HL-60/S4 treated with retinoic acid at 250 ng/mL for 4 days and 3 days (cell line): Measurements from ENCODE around the gene FAM114A2.
"Not testable (repeated sequence)": the region's sequence is repeated elsewhere in the genome, so short reads cannot be mapped to it uniquely, and the experiment has no call there.

ENCODE experiments used
- in situ Hi-C: fragments of 300-500 bp; cut with MboI; formaldehyde crosslinking; loops from 2 replicates; pipeline ENCODE4 v1.7.0; 2022; ENCODE audit warnings: low sequenced_read_pairs

FAM114A2 gene

DNA sequence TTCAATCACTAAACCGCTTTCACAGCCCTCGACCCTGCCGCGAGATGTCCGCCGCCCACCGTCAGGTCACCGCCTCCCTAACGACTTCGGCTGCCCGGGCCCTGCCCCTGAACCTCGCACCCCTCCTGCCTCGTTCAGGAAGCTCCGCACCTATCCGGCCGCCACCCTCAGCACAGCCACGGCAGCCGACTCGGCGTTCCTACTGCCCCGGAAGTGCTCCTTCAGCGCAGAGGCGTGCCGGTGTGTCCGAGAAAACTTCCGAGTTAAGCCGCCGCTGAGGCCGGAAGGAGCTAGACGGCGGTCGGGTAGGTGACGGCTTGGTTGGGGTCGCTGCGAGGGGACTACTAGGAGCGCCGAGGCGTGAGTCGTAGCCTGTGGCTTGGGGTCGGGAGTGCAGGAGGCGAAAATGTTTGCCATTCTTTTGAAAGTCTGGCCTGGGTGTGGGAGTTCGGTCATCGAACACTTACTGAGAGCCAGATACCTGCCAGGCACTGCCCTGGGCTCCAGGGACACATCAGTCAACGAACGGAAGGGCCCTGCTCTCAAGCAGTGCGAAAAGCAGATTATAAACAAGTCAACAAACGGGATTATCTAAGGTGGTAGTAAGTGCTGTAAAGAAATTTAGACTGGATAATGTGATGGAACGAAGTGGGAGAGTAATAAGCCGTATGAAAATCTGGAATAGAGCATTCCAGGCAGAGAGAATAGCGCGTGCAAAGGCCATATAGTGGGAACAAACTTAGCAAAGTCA is at the start of gene FAM114A2, which contains the start of gene MFAP3:
Gene FAM114A2, minus strand, starts transcription at position 204 of the 751 bp plus-strand sequence. CDS start 3,957 bp downstream, outside the sequence.
Gene MFAP3, plus strand, starts transcription at position 261 of the 751 bp plus-strand sequence. CDS start 10,756 bp downstream, outside the sequence.
- in situ Hi-C loops = no loop called here

DNA sequence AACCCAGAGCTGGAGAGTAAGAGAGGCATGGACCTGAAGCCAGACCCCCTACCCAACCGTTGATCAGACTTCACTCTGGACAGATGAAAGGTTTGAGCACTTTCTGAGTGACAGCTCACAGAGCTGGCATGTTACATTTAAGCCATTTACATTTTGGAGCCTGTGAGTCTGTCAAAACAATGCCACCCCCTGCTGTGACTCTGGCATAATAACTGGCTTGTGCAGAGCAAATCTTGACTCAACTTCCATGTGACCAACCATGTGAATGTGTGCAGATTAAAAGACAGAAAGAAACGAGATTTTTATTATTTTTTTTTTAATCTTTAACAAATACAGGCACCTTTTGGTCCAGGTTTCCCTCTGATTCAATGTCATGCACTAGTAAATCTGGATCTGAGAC is 48.5 kb upstream of the FAM114A2 start:
- in situ Hi-C loops = no loop called here

DNA sequence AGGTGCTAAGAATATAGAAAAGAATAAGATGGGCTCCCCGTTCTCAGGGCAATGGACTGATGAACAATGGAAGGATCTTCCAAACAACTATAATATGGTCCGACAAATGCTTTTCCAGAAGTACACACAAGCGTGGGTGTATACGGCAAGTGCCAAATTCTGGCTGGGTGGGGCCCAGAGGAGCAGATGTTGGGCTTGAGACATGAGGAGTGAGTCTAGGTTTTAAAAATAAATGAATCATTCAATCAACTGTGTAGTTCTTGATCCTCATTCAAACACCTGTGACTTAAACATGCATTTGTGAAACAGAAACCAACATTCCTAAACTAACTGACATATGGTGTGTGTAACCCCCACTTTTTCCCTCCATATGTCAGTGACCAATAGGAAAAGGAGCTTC is 47.9 kb upstream of the FAM114A2 start:
- in situ Hi-C loops = no loop called here

DNA sequence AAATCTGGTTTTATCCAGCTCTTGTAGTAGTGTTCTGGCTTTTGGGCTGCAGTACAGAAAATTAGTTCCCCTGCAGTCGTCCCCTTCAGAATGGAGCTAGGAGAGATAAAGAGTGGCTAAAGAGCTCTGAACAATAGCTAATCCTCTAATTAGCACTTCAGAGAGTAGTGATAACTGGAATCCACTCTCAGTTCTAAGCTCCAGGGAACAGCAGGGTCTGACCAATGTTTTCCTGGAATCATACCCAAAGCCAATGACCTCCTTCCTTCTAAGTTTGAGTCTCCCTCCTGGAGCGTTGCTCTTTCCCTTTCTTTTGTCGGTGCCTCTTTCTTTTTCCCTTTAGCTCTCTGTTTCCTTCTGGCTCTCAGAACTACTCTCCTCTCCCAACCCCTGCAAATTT is 47.4 kb upstream of the FAM114A2 start:
- in situ Hi-C loops = no loop called here

DNA sequence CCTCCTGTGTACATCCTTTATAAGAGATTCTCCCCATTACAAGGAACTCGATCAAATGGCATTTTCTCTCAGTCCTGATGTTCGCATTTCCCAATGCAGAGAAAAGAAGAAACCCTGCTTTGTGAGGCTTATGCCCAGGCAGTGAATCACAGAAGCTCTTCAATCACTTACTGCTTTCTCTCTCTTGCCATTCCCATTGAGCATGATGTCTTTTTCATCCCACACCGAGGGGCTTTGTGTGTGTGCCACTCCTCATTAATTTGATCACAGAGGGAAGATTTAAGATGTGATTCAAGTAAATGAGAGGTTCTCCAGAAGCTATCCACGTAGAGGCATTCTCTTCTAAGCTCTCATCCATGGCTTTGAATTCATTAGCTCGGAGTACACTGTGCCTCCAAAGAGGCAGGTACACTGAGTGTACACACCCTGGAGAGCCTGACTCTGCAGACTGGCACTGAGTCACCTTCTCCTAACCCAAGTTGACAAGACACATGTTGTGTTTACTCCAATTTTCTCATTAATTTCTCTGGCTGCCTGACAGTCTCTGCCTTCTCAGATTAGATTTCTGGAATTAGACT is 45.4 kb upstream of the FAM114A2 start:
- in situ Hi-C loops = no loop called here

DNA sequence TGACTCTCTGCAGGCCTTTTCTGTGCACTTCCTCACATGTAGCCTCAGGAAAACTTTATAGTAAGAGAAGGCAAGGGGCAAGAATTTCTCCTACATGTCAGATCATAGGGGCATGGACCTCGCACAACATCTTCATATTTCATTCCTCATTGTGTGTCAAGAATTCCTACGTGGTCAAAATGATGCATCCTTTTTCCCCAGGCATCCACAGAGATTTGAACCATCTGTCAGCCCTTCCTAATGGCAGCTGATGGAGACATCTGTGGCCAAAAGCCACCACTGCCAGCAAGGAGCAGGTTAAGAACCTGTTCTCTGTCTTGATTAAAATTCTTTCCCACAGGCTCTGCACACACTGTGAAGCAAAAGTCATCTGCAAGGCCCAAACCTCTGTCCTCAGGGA is 42.5 kb upstream of the FAM114A2 start:
- in situ Hi-C loops = no loop called here

DNA sequence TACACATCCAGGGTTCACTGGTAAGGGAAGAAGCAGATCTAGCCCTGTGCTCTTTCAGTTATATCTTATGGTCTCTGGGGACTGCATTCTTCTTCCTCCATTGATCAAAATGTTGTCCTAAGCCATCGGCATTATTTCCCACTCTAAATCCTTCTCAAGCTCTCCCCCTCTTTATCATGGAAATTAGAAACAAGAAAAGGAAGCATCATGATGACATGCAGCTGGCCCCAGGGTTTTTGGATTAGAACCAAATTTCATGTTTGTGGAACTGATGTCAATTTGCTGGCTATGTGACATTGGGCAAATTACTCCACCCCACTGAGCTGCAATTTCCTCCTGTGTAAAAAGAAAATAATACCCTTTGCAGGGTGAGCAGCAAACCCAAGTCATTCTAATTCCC is 39.6 kb upstream of the FAM114A2 start:
- in situ Hi-C loops = no loop called here

DNA sequence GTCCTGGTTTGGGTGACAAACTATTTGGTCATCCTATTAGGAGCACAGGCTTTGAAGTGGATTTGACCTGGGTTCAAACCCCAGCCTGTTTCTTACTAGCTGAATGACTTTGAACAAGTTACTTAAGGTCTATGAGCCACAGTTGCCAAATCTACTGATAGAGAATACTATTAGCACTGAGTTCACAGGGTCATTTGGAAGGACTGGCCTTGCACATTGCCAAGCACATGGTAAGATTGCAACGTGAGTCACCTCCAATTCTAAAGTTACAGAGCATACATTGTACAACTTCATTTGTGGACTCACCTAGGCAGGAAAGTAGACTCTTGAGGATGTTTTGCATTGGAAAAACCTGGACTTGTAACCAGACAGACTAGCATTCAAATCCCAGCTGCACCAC is 39.0 kb upstream of the FAM114A2 start:
- in situ Hi-C loops = no loop called here

DNA sequence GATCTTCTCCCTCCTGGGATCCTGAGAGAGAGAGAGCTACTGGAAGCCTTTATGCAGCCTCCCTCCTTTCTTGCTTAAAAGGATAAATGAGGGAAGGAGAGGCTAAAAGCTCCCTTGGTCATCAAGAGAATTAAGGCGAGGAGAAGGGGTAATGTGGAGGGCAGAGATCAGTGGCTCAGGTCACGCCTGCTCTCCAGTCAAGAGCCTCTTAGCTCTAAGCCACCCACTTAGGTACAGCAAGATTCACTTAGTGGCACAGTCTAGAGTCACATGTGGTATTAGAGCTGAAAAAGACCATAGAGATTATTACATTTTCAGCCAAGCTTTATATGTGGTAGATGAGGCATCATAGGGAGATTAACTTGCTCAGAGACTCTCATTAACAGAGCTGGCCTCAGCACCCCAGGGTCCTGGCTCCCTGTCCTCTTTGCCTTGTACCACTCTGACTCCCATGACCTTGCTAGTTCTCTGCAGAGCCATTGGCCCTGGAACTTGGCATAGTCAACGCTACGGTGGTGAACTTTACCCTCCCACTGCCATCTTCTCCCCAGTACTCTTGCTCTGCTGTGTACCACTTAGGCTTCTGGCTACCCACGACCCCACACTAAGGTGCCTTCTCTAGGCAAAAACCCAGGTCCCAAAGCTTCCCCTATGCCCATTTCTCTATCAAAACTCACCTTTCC is 37.7 kb upstream of the FAM114A2 start:
- in situ Hi-C loops = no loop called here

DNA sequence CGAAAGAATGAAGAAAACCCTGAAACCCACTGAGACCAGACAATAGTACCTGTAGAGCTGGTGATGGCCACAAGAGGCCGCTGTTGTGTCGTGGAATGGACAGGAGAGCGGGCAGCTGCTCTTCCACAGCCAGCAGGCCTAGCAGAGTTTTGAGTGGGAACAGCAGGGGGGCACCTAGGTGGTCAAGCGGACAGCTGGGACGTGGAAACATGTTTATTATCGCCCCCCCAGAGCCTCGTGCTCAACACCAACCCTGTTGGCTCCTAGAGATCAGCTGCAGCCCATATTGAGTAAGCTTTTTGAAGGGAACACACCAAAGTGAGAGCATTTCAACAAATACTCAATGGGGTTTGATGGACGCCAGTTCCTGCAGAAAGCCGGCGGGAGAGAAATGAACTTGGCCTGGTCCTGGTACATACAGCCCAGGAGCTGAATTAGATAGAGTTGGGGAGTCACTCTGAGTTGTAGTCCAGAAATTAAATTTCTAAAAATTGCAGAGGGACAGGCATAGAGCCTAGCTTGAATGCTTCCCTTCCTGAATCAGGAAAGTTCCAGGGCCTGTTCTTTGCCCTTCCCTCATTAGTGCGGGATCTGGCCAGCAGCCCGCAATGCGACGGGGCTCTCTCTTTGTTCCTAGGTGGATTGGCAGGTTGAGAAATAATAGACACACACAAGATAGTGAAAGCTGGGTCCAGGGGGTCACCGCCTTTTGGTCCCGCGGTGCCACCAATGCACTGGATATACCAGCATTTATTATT is 33.9 kb upstream of the FAM114A2 start:
- in situ Hi-C loops = no loop called here

DNA sequence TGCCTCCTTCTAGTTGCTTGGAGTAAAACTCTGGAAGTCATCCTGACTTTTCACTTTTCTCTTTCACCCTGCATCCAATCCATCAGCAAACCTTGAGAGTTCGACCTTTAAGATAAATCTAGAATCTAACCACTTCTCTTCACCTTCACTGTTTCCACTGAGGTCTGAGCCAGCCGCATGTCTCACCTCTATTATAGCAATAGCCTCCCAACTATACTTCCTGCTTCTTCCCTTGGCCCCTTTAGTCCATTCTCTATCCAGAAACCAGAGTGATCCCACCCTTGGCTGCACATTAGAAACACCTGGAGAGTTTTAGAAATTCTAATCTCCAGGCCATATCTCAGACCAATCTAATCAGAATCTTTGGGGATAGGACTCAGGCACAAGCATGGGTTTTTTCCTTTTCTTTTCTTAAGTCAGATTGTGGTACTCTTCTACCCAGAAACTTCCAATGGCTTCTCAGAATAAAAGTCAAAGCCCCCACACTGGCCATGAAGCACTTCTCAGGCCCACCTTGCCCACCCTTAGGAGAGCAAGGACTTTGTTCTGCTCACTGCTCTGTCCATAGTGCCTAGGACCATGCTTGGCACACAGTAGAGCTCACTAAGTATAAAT is 33.2 kb upstream of the FAM114A2 start:
- in situ Hi-C loops = no loop called here

DNA sequence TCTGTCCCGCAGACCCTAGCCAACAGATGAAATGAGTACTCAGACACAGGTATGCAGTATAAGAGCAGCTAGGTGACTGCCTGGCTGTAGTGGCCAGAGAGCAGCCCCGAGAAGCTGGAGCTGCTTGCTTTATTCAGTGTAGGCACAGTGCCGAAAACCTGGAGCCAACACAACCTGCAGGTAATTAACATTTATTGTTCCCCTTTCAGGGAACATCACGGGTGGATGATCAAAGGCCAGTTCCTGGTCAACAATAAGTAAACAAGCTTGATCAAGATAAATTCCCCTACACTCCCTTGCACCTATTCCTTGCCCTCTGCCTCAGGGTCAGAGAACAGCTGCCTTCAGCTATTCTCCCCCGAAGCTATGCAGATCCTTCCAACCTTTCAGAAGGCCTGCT is 31.1 kb upstream of the FAM114A2 start:
- in situ Hi-C loops = not testable (repeated sequence)

DNA sequence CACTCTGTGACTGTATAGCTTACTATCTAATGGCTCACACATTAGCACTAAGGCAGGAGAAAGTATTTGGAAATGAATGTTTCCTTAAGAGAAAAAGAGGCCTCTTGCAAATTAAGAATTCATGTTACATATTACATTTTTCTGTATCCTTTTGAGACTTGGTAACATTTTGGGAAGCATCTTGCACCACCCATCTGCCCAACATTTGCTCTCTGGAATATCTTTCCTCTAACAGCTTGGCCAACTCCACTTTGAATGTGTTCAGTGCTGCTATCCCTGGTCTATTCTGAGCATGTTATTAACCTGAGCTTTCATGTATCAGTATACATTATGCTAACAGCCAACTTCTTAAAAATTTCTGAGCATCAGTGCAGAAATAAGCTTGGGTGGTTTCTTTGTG is 27.3 kb upstream of the FAM114A2 start:
- in situ Hi-C loops = no loop called here

DNA sequence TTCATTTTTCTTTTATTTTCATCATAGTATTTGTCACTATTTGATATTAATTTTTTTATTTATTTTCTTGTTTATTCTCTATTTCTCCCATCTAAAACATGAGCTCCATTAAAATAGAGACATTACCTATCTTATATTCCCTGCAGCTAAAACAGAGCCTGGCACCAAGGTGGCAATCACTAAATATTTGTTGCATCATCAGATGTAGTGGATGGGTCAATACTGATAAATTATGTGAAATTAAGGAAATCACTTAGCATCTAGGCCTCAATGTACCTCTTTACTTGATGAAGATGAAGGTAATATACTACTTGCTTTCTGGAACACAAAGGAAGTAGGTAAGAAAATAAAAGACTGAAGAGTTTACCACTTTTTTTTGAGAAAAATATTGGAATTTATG is 24.7 kb upstream of the FAM114A2 start:
- in situ Hi-C loops = no loop called here

DNA sequence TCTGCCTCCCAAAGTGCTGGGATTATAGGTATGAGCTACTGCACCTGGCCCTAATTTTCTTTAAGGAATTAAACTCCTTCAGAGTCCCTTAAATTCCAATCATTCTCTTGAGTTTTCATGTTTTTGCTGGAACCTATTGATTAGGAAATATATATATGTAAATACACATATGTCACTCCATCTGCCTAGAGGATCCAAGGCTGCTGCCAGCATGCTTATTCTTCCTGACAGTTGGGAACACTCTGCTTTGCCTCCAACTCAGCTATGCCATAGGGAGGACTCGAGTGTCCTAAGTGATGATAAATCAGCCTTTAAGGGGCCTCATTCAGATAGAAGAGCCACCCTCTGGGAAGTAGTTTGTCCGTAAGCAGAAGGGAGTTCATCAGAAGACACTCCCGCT is 21.9 kb upstream of the FAM114A2 start:
- in situ Hi-C loops = no loop called here

DNA sequence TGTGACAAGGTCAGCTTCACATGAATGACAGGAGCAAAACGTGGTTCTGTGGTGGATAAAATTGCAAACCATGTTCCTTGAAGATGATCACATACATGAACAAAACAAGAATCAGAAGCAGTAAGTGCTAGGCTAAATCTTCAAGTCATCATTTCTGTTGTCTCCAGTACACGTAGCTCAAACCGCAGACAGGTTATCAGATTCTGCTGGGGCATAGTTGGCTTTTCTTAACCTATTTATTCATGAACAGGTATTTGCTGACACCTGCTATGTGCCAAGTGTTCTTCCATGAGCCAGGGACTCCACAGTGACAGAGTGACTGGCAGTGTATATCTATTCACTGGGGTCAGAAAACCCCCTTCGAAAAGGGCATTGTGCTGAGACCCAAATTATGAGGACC is 20.9 kb upstream of the FAM114A2 start:
- in situ Hi-C loops = no loop called here

DNA sequence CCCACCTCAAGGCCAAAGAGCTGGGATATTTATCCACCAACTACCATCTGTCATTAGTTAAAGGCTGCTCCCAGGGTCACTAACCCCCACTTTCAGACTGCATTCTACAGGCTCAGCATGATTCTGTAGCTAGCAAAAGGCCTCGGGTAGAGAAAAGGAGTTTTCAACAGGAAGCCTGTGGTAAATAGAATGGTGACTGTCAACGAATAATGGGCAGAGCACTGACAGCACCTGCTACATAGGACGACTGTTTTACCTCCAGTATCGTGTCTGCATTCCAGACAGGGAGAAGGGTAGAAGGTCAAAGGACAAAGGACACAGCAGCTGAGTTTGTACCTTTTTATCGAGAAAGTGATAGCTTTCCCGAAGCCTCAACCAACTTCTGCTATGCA is 20.3 kb upstream of the FAM114A2 start:
- in situ Hi-C loops = no loop called here

DNA sequence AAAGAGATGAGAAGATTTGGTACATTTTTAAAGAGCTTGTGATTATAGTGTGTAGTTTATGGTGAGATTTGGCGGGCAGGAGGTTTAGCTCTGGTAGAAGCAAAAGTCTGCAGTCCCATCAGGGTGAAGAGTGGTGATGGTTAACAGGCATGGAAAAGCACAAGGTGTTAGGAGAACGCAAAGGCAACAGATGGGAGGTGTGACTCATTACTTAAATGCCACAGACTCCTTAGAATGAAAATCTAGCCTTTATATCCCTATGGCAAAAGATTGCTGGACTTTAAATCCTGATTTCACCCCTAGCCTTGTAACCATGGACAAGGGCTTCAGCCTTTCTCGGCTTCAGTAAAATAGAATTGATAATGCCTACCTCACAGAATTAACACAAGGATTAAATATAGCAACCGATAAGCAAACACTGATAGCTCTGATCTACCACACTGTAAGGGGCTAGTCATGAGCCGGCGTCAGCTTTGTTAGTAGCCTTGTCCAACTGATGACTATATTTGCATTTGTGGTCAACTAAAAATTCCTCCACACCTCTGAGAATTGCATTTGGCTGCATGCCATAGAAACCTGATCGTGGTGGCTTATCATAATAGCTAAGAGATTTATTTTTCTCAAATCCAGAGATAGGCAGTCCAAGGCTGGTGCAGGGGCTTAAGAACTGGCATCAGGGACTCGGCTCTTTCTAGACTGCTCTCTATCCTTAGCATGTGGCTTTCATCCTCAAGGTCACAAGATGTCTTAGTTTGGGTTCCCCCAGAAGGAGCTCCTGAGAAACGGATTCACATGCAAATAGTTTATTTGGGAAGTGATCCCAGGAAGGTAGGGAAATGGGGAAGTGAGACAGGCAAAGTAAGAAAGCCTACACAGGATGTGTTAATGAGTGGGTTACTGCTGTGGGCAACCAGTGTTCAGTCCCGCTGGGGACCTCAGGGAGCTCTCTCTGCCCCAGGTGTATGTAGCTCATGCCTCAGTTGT is 19.6 kb upstream of the FAM114A2 start:
- in situ Hi-C loops = no loop called here

DNA sequence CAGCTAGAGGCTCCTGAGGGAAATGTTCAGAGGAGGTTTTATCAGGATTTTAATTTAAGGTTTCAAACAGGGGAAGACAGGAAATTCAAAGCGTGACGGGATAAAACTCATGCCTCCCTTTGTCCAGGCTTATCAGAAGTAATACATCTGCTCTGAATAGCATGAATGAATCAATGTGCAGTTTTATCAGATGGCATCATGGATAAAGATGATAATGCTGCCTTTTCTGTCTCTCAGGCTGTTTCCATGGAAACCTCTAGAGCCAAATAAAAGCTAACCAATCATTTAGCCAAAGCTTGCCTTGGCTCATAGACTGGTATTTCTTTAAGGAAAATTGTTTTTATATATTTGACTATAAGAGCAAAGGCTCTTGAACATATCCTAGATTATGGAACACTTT is 16.5 kb upstream of the FAM114A2 start:
- in situ Hi-C loops = no loop called here

DNA sequence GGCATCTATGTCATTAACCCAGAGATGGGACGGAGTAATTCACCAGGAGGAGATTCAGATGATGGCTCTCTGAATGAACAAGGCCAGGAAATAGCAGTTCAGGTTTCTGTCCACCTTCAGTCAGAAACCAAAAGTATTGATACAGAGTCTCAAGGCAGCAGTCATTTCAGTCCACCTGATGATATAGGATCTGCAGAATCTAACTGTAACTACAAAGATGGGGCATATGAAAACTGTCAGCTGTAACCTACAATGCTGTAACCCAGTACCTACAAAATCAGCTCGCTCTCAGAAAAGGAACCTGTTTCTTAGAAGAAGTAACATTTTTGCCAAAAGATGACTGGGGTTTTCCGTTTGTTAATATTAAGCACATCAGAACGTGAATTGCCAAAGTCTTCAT is 14.8 kb upstream of the FAM114A2 start:
- in situ Hi-C loops = no loop called here
